ENCODE data around the gene SNRNP70. TPM values are rescaled to one million over a fixed set of nuclear protein-coding genes. Genes with fewer than 3 reads are reported as not detected.
"Not testable (repeated sequence)": the region's sequence is repeated elsewhere in the genome, so short reads cannot be mapped to it uniquely, and the experiment has no call there.

Gene SNRNP70
- total and polyA plus RNA-seq, 2 donors (not counting 3 experiments of a cell fraction or from before 2014, with no cell fraction given), result 215 to 300 TPM

- H3K79me2 ChIP-seq (ENCODE audit: control insufficient read depth, insufficient read depth, low read length); H3K4me3 ChIP-seq (replicated peaks in 1 of 3; ENCODE audit: insufficient read depth in 1 of 3, low read depth in 1 of 3, low read length in 3 of 3); intact Hi-C loops (cut with micrococcal nuclease); H3K9me3 ChIP-seq (replicated peaks; ENCODE audit: control insufficient read depth, insufficient read depth, low read length); H2AFZ ChIP-seq (ENCODE audit: low read depth, low read length); H3K9ac ChIP-seq (replicated peaks; ENCODE audit: extremely low read depth, insufficient read depth, low read length); H3K4me2 ChIP-seq (ENCODE audit: insufficient read depth, low read length); H4K20me1 ChIP-seq (replicated peaks; ENCODE audit: control insufficient read depth, extremely low read depth, insufficient read depth, low read length); BruUV-seq (replicated peaks); H3K9me1 ChIP-seq (replicated peaks; ENCODE audit: control insufficient read depth, extremely low read depth, insufficient read depth, low read length); H3K4me1 ChIP-seq (ENCODE audit: control insufficient read depth, extremely low read depth, insufficient read depth, low read length); H3K27ac ChIP-seq (ENCODE audit: insufficient read depth, low read depth, low read length); POLR2A ChIA-PET; DNase-seq (ENCODE audit: low read depth, low spot score); dilution Hi-C loops (cut with MboI; ENCODE audit: extremely low pct_ligation_motif_present, low sequenced_read_pairs); H3K36me3 ChIP-seq (ENCODE audit: control insufficient read depth in 2 of 2, extremely low read depth in 1 of 2, insufficient read depth in 2 of 2, low read length in 2 of 2); FAIRE-seq; H3K27me3 ChIP-seq (ENCODE audit: control insufficient read depth in 2 of 2, insufficient read depth in 2 of 2, low read length in 2 of 2): not testable (repeated sequence)
- CTCF ChIA-PET, result interaction anchor here (0.6 to 0.7 kb wide), 2 partner anchors 25 to 62 kb away, joined by 3 to 4 read pairs; no protein-coding TSS in a partner anchor
Observed at GRCh38 chr19:49123285-49123684, 38.0 kb downstream of the SNRNP70 start.

- no peaks in the 10 kb centered on the region for H3K4me1 ChIP-seq (ENCODE audit: control insufficient read depth, extremely low read depth, insufficient read depth, low read length)
- no peak overlapping the region for H3K4me2 ChIP-seq (ENCODE audit: insufficient read depth, low read length)
- FAIRE-seq, result no peak
- H3K36me3 ChIP-seq (ENCODE audit: control insufficient read depth in 2 of 2, extremely low read depth in 1 of 2, insufficient read depth in 2 of 2, low read length in 2 of 2), result no peaks in the 10 kb centered on the region
- H3K9me1 ChIP-seq (replicated peaks; ENCODE audit: control insufficient read depth, extremely low read depth, insufficient read depth, low read length), result no peaks in the 10 kb centered on the region
- DNase-seq (ENCODE audit: low read depth, low spot score), result no peak
- H3K9me3 ChIP-seq (replicated peaks; ENCODE audit: control insufficient read depth, insufficient read depth, low read length), result no peaks in the 10 kb centered on the region
- H3K27ac ChIP-seq (ENCODE audit: insufficient read depth, low read depth, low read length), result no peak overlapping the region
- no peak overlapping the region for H3K4me3 ChIP-seq (replicated peaks in 1 of 3; ENCODE audit: insufficient read depth in 1 of 3, low read depth in 1 of 3, low read length in 3 of 3)
- peaks cover 7% of the 10 kb centered on the region in 2 experiments for H3K27me3 ChIP-seq (ENCODE audit: control insufficient read depth in 2 of 2, insufficient read depth in 2 of 2, low read length in 2 of 2)
- intact Hi-C loops (cut with micrococcal nuclease) (loop anchor here (5.0 kb wide), 1 partner anchor 38 kb away; the partner anchor contains the start of gene SNRNP70), dilution Hi-C loops (cut with MboI; ENCODE audit: extremely low pct_ligation_motif_present, low sequenced_read_pairs) (no loop called here)
- no peak for TF ChIP-seq POLR2AphosphoS5 (IDR thresholded peaks at IDR 0.05; ENCODE audit: insufficient read depth, low read depth, low read length)
- CTCF ChIA-PET, result interaction anchor here (1.0 to 1.2 kb wide), 2 partner anchors 11 to 74 kb away, joined by 3 to 4 read pairs; partner anchors contain the start of gene LIN7B
- POLR2A ChIA-PET, result interaction anchor here (0.6 kb wide), 1 partner anchor 429 kb away, joined by 3 read pairs; no protein-coding TSS in a partner anchor
- no peak overlapping the region for H2AFZ ChIP-seq (ENCODE audit: low read depth, low read length)
- BruUV-seq (replicated peaks), result no TSS peak
- no peaks in the 10 kb centered on the region for H4K20me1 ChIP-seq (replicated peaks; ENCODE audit: control insufficient read depth, extremely low read depth, insufficient read depth, low read length)
- H3K9ac ChIP-seq (replicated peaks; ENCODE audit: extremely low read depth, insufficient read depth, low read length), result no peak overlapping the region
- H3K79me2 ChIP-seq (ENCODE audit: control insufficient read depth, insufficient read depth, low read length), result no peaks in the 10 kb centered on the region
Observed at GRCh38 chr19:49125025-49125731, 39.9 kb downstream of the SNRNP70 start.
